NCI-H526 treated with DMSO at 0.1 percent for 48 hours (cell line): ENCODE measurements around the gene FGF12.
A peak's percentile ranks its signal among the peaks of the same experiment; 100 is the strongest.

Source experiments
- DNase-seq: peaks from one replicate; lab custom pipeline; 2025; lab: John Stamatoyannopoulos, UW

Gene FGF12

DNA sequence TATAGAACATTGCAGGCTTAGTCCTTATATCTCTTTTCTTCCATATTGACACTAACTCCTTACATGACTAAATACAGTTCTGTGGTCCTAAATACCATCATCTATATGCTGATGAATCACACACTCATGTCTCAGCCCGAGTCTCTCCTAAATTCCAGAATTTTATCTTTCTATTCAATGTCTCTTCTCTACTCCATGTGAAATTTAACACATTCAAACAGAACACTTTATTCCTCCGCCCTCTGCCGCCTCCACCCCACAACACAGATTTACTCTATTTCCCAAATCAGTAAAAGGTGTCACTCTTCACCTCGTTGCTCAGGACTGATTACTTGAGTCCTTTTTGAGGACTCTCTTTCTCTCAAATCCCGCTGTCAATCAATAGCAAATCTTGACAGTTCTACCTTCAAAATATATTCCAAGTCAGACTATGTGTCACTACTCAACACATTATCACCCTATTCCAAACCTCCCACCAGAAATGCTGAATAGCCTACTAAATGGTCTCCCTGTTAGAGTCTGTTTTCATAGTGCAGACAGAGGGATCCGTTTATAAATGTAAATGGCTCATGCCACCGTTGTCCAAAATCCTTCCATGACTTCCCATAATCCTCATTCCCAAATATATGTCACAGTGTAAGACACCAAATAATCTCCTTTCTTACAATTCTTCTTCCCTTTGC, 230.3 kb downstream of the FGF12 start:
- no peak for DNase-seq

DNA sequence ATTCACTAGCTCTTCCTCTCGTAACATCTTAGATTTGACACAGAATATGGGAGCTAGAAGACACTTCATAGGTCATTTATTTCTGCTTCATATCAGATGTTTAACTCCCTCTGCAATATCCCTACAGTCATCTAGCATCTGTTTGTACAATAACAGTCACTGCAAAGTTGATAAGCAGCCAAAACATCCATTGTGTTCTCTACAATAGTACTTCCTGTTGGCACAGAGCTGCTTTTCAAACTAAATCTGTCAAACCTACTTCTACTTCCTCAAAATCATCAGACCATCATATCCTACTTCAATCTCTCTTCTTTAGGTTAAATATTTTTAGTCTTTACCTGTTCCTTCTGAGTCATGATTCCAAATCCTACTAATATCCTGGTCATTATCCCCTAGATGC, 233.2 kb downstream of the FGF12 start:
- DNase-seq = no peak

DNA sequence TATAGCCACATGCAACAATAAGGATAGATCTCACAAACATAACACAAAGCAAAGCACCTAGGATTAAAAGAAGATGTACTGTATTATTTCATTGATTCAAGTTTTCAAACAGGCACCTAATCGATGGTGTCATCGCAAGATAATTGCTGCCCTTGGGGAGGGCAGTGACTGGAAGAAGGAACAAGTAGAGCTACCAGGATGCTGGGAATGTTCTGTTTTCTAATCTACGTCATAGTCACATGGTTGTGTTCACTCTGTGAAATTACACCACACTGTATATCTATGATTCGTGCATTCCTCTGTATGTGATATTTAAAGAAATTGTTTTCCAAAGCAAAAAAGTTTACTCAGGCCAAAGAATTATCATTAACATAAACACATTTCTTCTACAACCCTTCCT, 236.6 kb downstream of the FGF12 start:
- no peak for DNase-seq

DNA sequence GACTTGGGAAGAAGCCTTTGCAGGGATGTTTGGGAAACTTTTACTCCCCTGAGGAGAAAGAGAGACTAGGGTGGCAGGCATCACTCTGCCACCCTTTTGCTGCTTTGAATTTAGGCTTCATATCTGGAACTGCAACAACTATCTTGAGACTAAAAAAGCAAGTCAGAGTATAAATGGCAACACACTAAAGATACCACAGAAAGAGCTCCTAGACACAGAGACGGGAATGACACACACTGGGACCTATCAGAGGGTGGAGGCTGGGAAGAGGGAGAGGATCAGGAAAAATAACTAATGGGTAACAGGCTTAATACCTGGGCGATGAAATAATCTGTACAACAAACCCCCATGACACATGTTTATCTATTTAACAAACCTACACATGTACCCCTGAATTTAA, 237.8 kb downstream of the FGF12 start:
- no peak for DNase-seq

DNA sequence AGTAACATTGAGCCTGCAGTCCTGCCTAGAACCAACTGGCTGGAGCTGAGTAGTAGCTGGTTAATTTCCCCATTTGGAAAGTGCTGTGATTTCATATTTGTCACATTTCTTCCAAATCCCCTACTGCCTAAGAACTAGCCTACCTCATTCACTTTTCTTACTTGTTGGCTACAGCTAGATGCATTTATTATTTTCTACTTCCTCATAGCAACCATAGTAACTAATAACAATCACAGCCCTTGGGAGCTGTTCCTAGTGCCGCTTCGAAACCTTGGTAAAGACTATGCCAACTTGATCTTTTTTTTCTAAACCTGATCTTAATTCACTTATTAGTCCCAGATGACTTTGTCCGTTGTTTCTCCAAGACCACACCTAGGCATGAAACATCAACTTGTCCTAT, 240.3 kb downstream of the FGF12 start:
- no peak for DNase-seq

DNA sequence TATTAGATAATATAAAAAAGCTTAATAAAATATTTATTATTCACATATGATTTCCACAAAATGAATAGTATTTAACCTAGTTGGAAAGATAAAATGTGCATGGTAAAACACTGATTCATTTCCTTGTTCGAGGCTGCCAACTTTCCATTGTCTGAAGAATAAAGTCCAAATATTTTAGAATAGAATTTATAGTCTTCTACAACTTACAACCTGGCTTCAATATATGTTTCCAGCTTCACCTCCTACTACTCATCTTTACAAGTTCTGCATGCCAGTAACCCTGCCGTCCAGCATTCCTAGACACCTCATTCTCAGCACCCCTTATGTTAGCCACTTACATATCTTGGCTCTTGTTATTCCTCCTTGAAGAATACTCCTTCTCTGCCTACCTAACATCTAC, 244.5 kb downstream of the FGF12 start:
- DNase-seq = no peak

DNA sequence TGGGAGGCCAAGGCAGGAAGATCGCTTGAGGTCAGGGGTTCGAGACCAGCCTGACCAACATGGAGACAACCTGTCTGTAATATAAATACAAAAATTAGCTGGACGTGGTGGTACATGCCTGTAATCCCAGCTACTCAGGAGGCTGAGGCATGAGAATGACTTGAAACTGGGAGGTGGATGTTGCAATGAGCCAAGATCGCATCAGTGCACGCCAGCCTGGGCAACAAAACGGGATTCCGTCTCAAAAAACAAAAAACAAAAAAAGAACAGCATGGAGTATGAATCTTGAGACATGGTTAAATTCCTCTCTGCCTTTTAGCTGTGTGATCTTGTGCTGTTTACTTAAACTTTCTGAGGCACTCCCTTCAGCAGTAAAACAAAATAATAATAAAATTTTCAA, 244.9 kb downstream of the FGF12 start:
- DNase-seq = no peak

DNA sequence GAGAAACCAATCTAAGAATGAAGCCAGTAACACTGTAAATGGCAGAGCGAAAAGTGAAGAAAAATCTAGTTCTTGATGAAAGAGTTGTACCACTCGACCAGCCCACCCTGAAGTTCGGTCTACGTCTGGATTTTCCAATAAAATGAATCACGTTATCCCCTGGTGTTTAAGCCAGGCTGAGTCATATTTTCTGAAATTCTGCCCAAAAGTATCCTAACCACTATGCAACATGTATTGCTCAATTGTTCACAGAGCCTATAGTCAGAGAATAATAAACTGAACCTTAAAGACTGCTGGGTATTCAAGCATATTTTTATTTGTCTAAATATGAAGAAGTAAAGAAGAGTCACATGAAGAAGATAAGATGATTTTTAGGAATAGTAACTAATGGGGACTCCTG, 245.7 kb downstream of the FGF12 start:
- DNase-seq = no peak

DNA sequence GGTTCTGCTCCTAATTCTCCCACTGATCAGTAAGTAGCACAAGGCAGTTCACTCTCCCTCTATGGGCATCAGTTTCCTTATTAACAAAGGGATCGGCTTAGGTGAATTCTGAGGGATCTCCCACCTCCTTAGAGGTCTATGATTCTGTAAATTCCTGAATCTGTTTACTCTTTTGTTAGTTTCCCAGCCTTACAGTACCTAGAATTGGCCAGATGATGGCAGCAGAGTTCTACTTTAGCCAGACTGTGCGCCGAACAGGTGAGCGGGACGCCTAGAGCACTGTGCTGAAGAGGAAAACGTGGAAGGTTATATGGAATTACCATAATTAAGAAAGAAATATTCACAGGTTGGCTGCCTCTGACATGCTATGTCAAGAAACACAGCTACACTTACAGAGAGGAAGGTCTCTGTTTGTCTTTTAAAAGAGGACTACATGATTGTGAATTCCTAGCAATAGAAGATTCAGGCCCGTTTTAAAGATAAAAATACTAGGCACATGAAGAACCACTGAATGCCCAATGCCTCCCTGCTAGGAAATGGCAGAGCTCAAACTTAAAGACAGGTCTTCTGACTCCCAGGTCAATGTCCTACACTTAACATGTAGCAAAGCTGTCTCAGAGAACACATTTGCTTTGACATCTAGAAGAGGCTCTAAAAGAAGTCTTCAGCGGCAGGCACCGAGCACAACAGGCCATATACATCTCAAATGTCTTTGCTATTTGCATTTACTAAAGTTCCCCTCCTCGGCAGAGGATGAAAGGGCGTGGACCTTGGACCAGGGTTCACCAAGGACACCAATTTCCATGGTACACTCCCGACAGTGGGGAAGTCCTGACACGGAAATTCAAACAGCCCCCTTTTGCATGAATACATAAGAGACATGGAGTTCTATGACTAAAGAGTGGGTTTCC, 259.9 kb downstream of the FGF12 start:
- DNase-seq = peak; percentile 80

DNA sequence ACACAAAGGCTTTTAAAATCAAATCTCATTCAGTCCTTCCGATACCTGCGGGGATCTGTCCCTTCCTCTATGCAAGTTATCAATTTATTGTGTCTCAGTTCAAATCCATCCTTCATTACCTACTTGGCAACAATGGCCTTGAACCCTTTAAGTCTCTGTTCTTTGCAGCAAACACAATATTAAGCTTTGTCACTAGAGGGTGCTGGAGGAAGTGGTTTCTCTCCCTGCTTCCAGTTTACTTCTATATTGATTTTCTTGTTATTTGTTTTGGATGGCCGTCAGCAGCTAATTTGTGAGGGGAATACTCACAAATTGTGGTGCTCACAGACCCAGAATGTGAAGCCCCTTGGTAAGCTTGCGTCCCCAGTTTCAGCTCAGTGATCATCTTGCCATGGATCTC, 278.3 kb downstream of the FGF12 start:
- no peak for DNase-seq

DNA sequence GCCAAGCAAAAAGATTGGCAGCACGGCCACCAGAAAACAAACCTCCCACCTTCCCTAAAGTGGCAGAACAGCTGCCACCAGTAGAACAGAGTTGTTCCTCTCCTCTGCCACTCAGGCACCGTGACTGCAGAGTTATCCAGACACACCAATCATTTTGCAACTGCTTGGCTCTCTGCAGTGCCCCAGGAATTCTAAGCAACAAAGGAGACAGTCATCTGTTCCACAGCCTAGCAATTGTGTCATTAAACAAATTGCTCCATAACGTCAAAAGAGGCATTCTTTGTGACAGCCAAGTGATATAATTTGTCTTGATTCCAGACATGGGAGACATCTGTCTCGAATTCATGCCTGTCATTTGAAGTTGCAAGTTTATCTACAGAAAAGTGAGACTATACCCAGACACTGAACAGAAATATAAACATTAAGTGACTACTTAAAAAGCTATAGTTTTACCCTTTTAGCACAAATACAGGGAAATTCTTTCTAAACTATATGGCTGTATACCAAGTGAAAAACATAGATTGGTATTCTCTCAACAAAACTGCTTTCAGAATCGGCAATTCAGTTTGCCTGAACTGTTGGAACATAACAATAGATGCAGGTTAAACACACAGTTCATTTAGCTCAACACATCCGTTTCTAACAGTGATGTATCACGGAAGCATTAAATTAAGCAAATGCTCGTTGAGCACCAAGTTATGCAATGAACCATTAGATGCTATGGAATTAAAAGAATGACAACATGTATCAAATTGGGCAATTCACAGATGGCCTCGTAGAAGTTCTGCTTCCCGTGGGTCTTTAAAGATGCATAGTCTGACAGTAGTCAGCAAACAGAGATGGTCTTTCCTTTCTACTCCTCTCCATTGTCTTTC, 281.3 kb downstream of the FGF12 start:
- peak; percentile 35 for DNase-seq

DNA sequence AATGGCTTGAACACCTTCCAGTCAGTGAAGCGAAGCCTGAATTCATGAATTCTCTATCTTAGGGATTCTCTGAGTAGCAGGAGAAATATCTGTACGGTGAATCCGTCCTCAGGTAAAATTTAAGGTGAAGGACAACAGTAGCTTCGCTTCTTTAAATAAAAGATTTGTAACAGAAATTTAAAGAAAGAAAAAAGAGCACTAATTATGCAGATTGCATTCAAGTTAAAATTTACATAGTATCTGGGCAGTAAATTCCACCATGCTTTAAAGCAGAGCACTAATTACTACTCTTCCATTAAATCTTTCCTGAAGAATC, 282.6 kb downstream of the FGF12 start:
- no peak for DNase-seq

DNA sequence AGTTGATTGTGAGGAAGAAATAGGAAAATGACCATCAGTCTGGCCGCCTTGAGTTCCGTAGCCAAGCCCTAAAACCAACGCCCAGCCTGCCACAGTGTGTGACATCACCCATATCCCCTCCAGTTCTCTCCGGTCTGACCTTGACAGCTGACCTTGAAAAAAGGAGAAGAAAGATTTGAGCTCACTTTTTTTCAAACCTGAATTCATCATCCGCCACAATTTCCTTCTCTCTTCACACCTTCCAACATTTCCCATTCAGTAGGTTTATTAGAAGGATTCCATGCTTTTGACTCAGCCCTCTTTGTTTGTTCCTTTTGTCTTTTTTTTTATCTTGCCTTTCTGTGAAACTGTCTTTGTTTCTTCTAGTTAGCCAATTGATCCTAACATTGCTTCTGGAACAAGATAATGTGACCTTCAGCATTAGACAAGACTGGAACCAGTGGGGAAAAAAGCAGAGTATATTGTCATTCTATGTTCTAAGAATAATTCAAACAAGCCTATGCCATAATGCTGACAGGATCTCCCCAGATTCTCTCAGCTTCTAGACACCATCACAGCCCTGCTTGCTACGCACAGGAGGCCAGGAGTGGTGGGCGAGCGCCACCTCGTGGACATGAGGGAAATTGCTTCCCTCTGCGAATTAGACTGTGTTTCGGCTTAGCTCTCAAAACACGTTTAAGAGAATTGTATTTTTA, 283.1 kb downstream of the FGF12 start:
- peak; percentile 58 for DNase-seq

DNA sequence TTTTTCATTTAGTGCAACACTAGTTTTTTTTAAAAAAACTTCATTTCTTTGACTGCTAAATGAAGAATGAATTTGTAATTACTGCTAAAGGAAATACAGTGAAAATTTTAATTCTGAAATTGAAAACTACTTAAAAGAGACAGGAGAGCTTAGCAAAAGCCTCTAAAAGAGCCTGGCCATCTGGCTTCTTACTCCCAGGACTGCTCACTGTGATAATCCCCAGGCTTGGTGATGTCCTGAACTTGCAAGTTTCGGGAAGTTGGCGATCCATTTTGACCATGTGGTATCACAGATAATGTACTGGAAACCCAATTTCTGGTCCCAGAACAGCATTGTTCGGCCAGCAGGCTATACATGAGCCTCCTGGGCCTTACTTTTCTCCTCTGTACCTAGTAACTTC, 292.1 kb downstream of the FGF12 start:
- DNase-seq = no peak

DNA sequence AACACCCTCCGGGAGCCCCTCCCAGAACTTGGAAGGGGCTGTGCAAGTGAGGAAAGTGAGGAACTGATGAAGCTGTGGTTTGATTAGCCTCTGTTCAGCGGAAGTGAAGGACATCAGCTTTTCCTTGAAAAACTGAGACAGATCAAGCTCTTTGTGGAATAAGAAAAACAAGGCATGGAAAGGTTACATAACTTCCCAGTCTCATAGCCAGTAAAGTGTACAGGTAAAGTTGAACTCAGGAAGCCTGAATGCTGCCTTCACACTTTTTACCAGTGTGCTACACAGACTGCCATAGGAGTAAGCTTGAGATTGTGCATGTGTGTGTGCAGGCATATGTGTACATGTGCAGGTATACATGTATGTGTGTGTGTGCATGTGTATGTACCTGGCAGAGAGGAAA, 293.2 kb downstream of the FGF12 start:
- no peak for DNase-seq

DNA sequence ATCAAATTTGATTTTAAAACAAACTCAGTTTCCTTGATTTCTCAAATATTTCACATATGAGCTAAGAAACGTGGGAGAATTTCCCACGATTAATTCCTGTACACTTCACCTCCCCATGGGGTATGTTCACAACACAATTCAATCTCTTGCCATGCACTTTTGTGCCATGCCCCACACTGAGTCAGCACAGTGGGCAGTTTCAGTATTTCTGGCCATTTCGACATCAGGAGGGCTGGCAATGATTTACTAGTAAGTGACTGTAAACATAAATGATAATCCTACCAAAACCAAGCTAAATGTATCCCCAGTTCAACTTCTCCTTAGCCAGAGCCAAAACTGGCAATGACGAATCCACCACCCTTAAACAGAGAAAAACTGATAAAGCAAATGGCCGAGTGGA, 293.6 kb downstream of the FGF12 start:
- DNase-seq = no peak

DNA sequence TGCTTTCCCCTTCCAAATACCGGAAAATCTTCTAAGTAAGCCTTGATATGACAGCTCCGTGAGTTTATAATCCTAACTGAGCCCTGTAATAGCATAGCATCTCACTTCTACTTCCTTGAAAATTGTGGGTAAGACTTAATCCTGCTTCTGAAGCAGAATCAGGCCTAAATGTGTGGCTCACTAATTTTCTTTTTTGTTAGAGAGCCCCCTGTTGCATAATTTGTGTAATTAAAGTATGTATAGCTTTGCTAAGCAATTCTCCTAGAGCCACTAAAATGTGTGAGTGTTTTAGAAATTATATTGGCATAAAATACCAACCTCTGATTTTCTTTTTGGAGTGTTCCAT, 304.4 kb downstream of the FGF12 start:
- DNase-seq = no peak

DNA sequence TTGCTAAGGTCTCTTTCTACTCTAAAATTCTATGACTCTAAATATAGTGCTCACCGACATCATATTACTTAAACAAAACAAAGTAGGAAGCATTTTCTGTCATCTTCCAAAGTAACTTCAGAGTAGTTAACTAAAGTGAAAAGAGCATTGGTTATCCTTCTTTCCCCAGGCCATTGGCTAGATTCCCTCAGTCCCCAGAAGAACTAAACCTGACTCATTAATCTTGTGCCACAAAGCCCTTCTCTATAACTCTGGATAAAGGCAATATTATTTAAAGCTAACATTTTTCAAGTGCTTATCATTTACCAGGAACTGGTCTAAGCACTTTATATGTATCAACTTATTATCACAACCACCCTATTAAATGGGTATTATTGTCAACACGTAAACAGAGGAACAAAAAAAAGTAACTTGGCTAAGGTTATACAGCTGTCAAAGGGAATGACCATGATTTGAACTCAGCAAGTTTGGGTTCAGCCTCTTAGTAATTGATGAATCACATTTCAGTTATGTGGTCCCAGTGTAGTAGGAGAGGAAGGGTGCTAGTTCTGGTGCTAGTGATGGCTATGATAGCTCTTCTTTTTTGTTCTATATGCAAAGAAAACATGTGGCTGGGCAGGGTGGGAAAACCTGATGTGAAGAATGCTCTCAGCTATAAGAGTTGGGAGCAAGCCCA, 304.9 kb downstream of the FGF12 start:
- DNase-seq = no peak

DNA sequence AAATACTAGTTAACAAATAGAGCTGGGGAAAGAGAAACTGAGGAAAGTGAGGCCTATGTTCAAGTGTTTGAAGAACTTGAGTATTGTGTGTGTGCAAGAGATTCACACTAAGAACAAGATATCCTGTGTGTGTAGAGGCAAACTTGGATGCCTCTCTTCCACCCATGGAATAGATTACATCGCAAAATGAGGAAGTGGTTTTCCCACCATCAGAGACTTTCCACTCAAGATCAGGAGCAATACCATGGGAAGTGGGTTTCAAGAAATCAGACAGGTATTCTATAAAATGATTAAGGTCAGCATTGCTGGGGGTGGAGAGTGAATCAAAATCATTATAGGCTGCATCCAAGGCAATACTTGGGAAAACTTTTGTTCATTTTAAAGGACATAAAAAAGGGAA, 308.0 kb downstream of the FGF12 start:
- DNase-seq = no peak

DNA sequence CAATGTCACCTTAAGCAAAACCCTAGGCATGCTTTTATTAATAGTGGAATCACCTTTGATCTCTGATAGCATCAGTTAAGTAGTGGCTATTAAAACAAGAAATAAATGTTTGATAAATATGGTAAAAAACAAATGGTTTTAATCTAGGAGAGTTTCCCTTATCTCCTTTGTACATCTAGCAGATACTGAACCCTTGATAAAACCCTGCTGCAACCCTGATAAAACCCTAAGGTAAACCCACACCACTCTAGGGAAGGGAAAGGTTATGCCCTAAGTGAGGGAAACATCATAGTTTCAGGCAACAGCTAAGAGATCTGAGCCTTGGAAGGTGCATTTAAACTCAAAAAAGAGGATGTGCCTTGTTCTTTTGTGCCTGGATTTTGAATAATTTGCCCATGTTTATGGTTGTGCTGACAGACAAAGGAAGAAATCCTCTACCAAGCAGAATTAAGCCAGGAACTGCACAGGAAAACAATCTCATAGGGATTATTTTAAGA, 309.7 kb downstream of the FGF12 start:
- no peak for DNase-seq

DNA sequence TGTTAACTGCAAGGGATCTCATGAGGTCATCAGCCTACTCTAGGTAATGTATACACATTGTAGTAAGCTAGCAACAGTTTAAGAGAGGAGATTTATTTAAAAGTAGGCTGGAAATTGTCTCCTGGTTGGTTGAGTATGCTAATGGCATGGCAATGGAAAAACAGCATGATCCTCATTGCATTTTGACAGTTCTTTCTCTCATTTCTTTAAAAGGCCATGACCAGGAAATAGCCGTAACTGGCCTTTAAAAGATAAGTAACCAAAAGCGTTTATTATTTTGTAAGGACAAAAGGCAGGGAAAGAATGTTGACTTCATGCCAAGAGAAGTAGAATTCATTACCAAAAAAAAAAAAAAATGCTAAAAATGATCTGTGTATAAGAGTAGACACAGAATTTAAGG, 310.3 kb downstream of the FGF12 start:
- no peak for DNase-seq

DNA sequence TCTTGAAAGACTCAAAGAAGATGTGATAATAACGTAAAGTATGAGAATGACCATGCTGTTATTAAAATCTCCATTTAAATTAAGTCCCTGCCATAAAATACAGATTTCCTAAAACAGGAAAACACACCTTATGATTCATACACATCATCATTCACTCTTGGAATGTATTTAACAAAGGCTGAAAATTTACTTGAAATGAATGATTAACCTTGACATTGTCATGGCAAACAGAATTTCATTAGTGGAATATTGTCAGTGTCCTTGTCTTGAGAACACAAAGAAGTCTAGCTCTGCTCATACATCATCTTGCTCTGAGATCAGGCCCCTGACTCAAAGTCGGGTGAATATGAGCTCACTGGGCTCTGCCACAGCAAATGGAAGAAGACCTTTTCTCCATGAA, 313.9 kb downstream of the FGF12 start:
- DNase-seq = no peak
